ENCODE results near the gene MRC2. TPM values are rescaled to one million over a fixed set of nuclear protein-coding genes. Genes with fewer than 3 reads are reported as not detected.

The MRC2 gene
- total and polyA plus RNA-seq, 9 of the 15 experiments (the other 6 are each of a cell fraction or from before 2014, with no cell fraction given): 0.28 to 11.5 (median 6.6) TPM

DNA sequence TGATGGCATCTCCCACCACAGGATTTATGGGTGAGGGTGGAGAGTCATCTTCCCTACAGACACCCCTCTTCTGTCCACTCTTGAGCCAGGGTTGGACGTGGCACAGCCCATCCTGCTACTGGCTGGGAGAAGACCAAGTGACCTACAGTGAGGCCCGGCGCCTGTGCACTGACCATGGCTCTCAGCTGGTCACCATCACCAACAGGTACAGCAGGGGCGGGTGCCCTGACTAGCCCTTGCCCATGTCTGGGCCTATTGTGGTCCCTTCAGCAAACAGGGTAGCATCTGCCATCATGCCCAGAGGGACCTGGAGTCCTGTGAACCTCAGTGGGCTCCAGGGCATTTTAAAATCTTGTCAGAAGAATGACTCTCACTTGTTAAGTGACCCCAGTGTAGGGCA is 48.2 kb downstream of the MRC2 start:
- WGBS (ENCODE audit: insufficient coverage, low coverage, missing lambda C conversion rate): 73% methylated on average over 3 of the region's 4 CpGs
- no peaks in the 10 kb centered on the region for H3K9me1 ChIP-seq (ENCODE audit: control insufficient read depth, insufficient read depth, low read length)
- H3K9ac ChIP-seq (ENCODE audit: insufficient read depth in 1 of 2, low read depth in 2 of 2, low read length in 2 of 2): peak overlapping the region in 1 of 2 experiments; percentile 48; a peak in 1 of 4 replicates
- no peak overlapping the region for H2AFZ ChIP-seq (ENCODE audit: low read depth, low read length)
- BruUV-seq (replicated peaks): no TSS peak
- peaks cover 8 to 55% of the 10 kb centered on the region in 2 experiments; a peak in 4 of 5 replicates for H3K4me1 ChIP-seq (replicated peaks in 1 of 2; ENCODE audit: control insufficient read depth in 2 of 2, insufficient read depth in 2 of 2, low read length in 2 of 2)
- H3K4me2 ChIP-seq (ENCODE audit: insufficient read depth, low read length): no peak overlapping the region
- H3K27ac ChIP-seq (ENCODE audit: extremely low read depth, low read depth, low read length): no peak overlapping the region
- ChIA-PET CTCF (ENCODE audit: low intra/inter-chr PET ratio) (no interaction called here), POLR2A (no interaction called here)
- H3K79me2 ChIP-seq (ENCODE audit: control insufficient read depth, insufficient read depth, low read length): no peaks in the 10 kb centered on the region
- intact Hi-C loops (cut with micrococcal nuclease): loop anchor here (10.0 kb wide), 1 partner anchor 729 kb away; no protein-coding TSS in a partner anchor
- no peaks in the 10 kb centered on the region for H3K9me3 ChIP-seq (replicated peaks; ENCODE audit: control insufficient read depth, insufficient read depth, low read depth, low read length)
- H3K36me3 ChIP-seq (ENCODE audit: control insufficient read depth, insufficient read depth, low read length): no peaks in the 10 kb centered on the region
- FAIRE-seq (no peak), DNase-seq (ENCODE audit: extremely low read depth in 1 of 4, low spot score in 3 of 4) (no peak), ATAC-seq (no peak)
- TF ChIP-seq JUN (IDR thresholded peaks at IDR 0.05; ENCODE audit: borderline replicate concordance, low read depth, low read length): no peak
- no peak for TF ChIP-seq JUN (CRISPR knock-in tag; IDR thresholded peaks at IDR 0.05; ENCODE audit: borderline replicate concordance)
- TF ChIP-seq PHB2 (IDR thresholded peaks at IDR 0.05; ENCODE audit: low read depth): no peak
- TF ChIP-seq, protein P1, sequence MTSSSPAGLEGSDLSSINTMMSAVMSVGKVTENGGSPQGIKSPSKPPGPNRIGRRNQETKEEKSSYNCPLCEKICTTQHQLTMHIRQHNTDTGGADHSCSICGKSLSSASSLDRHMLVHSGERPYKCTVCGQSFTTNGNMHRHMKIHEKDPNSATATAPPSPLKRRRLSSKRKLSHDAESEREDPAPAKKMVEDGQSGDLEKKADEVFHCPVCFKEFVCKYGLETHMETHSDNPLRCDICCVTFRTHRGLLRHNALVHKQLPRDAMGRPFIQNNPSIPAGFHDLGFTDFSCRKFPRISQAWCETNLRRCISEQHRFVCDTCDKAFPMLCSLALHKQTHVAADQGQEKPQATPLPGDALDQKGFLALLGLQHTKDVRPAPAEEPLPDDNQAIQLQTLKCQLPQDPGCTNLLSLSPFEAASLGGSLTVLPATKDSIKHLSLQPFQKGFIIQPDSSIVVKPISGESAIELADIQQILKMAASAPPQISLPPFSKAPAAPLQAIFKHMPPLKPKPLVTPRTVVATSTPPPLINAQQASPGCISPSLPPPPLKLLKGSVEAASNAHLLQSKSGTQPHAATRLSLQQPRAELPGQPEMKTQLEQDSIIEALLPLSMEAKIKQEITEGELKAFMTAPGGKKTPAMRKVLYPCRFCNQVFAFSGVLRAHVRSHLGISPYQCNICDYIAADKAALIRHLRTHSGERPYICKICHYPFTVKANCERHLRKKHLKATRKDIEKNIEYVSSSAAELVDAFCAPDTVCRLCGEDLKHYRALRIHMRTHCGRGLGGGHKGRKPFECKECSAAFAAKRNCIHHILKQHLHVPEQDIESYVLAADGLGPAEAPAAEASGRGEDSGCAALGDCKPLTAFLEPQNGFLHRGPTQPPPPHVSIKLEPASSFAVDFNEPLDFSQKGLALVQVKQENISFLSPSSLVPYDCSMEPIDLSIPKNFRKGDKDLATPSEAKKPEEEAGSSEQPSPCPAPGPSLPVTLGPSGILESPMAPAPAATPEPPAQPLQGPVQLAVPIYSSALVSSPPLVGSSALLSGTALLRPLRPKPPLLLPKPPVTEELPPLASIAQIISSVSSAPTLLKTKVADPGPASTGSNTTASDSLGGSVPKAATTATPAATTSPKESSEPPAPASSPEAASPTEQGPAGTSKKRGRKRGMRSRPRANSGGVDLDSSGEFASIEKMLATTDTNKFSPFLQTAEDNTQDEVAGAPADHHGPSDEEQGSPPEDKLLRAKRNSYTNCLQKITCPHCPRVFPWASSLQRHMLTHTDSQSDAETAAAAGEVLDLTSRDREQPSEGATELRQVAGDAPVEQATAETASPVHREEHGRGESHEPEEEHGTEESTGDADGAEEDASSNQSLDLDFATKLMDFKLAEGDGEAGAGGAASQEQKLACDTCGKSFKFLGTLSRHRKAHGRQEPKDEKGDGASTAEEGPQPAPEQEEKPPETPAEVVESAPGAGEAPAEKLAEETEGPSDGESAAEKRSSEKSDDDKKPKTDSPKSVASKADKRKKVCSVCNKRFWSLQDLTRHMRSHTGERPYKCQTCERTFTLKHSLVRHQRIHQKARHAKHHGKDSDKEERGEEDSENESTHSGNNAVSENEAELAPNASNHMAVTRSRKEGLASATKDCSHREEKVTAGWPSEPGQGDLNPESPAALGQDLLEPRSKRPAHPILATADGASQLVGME (CRISPR knock-in tag; IDR thresholded peaks at IDR 0.05): no peak
- no peak for TF ChIP-seq HEY1 (CRISPR knock-in tag; IDR thresholded peaks at IDR 0.05; ENCODE audit: borderline replicate concordance)
- no peak overlapping the region for H3K4me3 ChIP-seq
- no peaks in the 10 kb centered on the region for H4K20me1 ChIP-seq (replicated peaks; ENCODE audit: control insufficient read depth, insufficient read depth, low read length)
- in situ Hi-C loops (cut with MboI): loop anchor here (25.0 kb wide), 1 partner anchor 737 kb away; no protein-coding TSS in a partner anchor
- no peaks in the 10 kb centered on the region for H3K27me3 ChIP-seq (ENCODE audit: control insufficient read depth in 2 of 2, insufficient read depth in 2 of 2, low read length in 2 of 2)

Data from K562 (cell line).